Stimulated activated CD8-positive, alpha-beta memory T cell treated with anti-CD3 and anti-CD28 coated beads, Interleukin-4, amount 100 ng/mL, for 24 hours (primary cell): ENCODE results near the gene RABGAP1L.

Source experiments
- DNase-seq: peaks from one replicate; pipeline ENCODE4 v3.0.0-alpha.2; 2020; ENCODE audit warnings: low read depth

Gene RABGAP1L

GRCh38 chr1:174761335-174761734, 602.0 kb downstream of the RABGAP1L start:
- DNase-seq = no peak

- DNase-seq = no peak
Measured at GRCh38 chr1:174761901-174762585, 602.7 kb downstream of the RABGAP1L start.

GRCh38 chr1:174764191-174764590, 604.9 kb downstream of the RABGAP1L start:
- no peak for DNase-seq

- DNase-seq = no peak
Measured at GRCh38 chr1:174766727-174767126, 607.4 kb downstream of the RABGAP1L start.

- no peak for DNase-seq
Measured at GRCh38 chr1:174768516-174768915, 609.2 kb downstream of the RABGAP1L start.

- no peak for DNase-seq
Measured at GRCh38 chr1:174768949-174769348, 609.6 kb downstream of the RABGAP1L start.

- DNase-seq = no peak
Measured at GRCh38 chr1:174769961-174770549, 610.7 kb downstream of the RABGAP1L start.

- DNase-seq = no peak
Measured at GRCh38 chr1:174775621-174776020, 616.3 kb downstream of the RABGAP1L start.

- DNase-seq = no peak
Measured at GRCh38 chr1:174777262-174777661, 617.9 kb downstream of the RABGAP1L start.

GRCh38 chr1:174785510-174785909, 626.2 kb downstream of the RABGAP1L start:
- no peak for DNase-seq

GRCh38 chr1:174786358-174786757, 627.0 kb downstream of the RABGAP1L start:
- no peak for DNase-seq

- no peak for DNase-seq
Measured at GRCh38 chr1:174786760-174787159, 627.4 kb downstream of the RABGAP1L start.

- DNase-seq = no peak
Measured at GRCh38 chr1:174788981-174789380, 629.7 kb downstream of the RABGAP1L start.

- DNase-seq = no peak
Measured at GRCh38 chr1:174789399-174789798, 630.1 kb downstream of the RABGAP1L start.

GRCh38 chr1:174791863-174792262, 632.5 kb downstream of the RABGAP1L start:
- no peak for DNase-seq

GRCh38 chr1:174794861-174795260, 635.5 kb downstream of the RABGAP1L start:
- DNase-seq = no peak

GRCh38 chr1:174795806-174796205, 636.5 kb downstream of the RABGAP1L start:
- no peak for DNase-seq

GRCh38 chr1:174797398-174797797, 638.1 kb downstream of the RABGAP1L start:
- DNase-seq = no peak

GRCh38 chr1:174799136-174799479, 639.8 kb downstream of the RABGAP1L start:
- DNase-seq = no peak

GRCh38 chr1:174800216-174800851, 641.0 kb downstream of the RABGAP1L start:
- no peak for DNase-seq

GRCh38 chr1:174800876-174801275, 641.6 kb downstream of the RABGAP1L start:
- DNase-seq = no peak

GRCh38 chr1:174809755-174810280, 650.5 kb downstream of the RABGAP1L start:
- DNase-seq = no peak

- no peak for DNase-seq
Measured at GRCh38 chr1:174812016-174812415, 652.7 kb downstream of the RABGAP1L start.
